Common myeloid progenitor, CD34-positive (primary cell): Measurements from ENCODE around the gene CLEC2D.
"Not testable (repeated sequence)": the region's sequence is repeated elsewhere in the genome, so short reads cannot be mapped to it uniquely, and the experiment has no call there.

Experiments
- CTCF ChIA-PET: fragments of 350-600 bp; sonication (Branson Sonifier 250); formaldehyde crosslinking; loops from one replicate; lab custom pipeline; 2021; ENCODE audit warnings: antibody characterized with exemption; lab: Charles Lee
- POLR2A ChIA-PET: fragments of 350-600 bp; sonication (Branson Sonifier 250); formaldehyde crosslinking; loops from one replicate; lab custom pipeline; 2021; ENCODE audit warnings: antibody characterized with exemption; lab: Charles Lee
- DNase-seq, 3 donors: peaks; one replicate each; pipeline versions ENCODE4 v3.0.0 to v3.0.0-alpha.2; 2013
- H3K27ac ChIP-seq, 2 experiments: 1 replicate in 1 of 2; 2 replicates in 1 of 2; pipeline ENCODE4 v1.7.0; 2013; ENCODE audit warnings: inconsistent platforms in 2 of 2, low read length in 2 of 2, mild to moderate bottlenecking in 2 of 2, low read depth in 1 of 2, moderate library complexity in 1 of 2; ENCODE audit not compliant: severe bottlenecking in 2 of 2, insufficient read depth in 1 of 2, poor library complexity in 1 of 2
- H3K27me3 ChIP-seq, 5 experiments: replicated peaks in 2 of 5; 1 replicate in 3 of 5; 2 replicates in 2 of 5; pipeline versions ENCODE4 v1.6.1 to v1.7.0; 2013; ENCODE audit warnings: low read length in 4 of 5, mild to moderate bottlenecking in 2 of 5, moderate library complexity in 2 of 5, inconsistent platforms in 1 of 5; ENCODE audit not compliant: insufficient read depth in 5 of 5, control insufficient read depth in 4 of 5
- H3K36me3 ChIP-seq, 4 experiments: 1 replicate in 2 of 4; 2 replicates in 2 of 4; pipeline versions ENCODE4 v1.6.1 to v1.7.0; 2013; ENCODE audit warnings: low read length in 3 of 4, control low read depth in 1 of 4, mild to moderate bottlenecking in 1 of 4; ENCODE audit not compliant: control insufficient read depth in 4 of 4, insufficient read depth in 4 of 4
- H3K4me1 ChIP-seq, 4 experiments: 1 replicate in 3 of 4; 2 replicates in 1 of 4; pipeline versions ENCODE4 v1.6.1 to v1.7.1; 2013; ENCODE audit warnings: low read length in 3 of 4, mild to moderate bottlenecking in 3 of 4, control low read depth in 1 of 4, inconsistent platforms in 1 of 4, moderate library complexity in 1 of 4; ENCODE audit not compliant: control insufficient read depth in 4 of 4, insufficient read depth in 4 of 4; ENCODE audit errors: control extremely low read depth in 1 of 4
- H3K4me3 ChIP-seq, 7 experiments: 1 replicate in 4 of 7; 2 replicates in 3 of 7; pipeline versions ENCODE4 v1.5.1 to v1.7.0; 2013; ENCODE audit warnings: mild to moderate bottlenecking in 7 of 7, low read length in 6 of 7, moderate library complexity in 6 of 7, inconsistent platforms in 2 of 7, low read depth in 2 of 7, control low read depth in 1 of 7; ENCODE audit not compliant: insufficient read depth in 4 of 7, control insufficient read depth in 1 of 7; ENCODE audit errors: extremely low read depth in 1 of 7
- H3K9me3 ChIP-seq, 5 experiments: 1 replicate in 4 of 5; 2 replicates in 1 of 5; pipeline versions ENCODE4 v1.6.1 to v1.7.1; 2013; ENCODE audit warnings: low read length in 4 of 5, mild to moderate bottlenecking in 2 of 5, inconsistent platforms in 1 of 5, low read depth in 1 of 5, moderate library complexity in 1 of 5; ENCODE audit not compliant: control insufficient read depth in 4 of 5, insufficient read depth in 2 of 5; ENCODE audit errors: control extremely low read depth in 1 of 5
- WGBS: methylation state at CpG from one replicate; pipeline ENCODE4 v1.1.5; 2013; ENCODE audit not compliant: insufficient coverage; 5-methylcytosine and 5-hydroxymethylcytosine counted together

The CLEC2D gene

GRCh38 chr12:9701380-9702154, 32.1 kb downstream of the CLEC2D start:
- Histone ChIP-seq H3K4me3 (no peak overlapping the region), H3K4me1 (peaks cover 2 to 44% (median 14%) of the 10 kb centered on the region in 4 experiments), H3K36me3 (peaks cover 0 to 4% (median 0%) of the 10 kb centered on the region in 4 experiments), H3K9me3 (peaks cover 0 to 5% (median 0%) of the 10 kb centered on the region in 5 experiments), H3K27ac (no peak overlapping the region), H3K27me3 (no peaks in the 10 kb centered on the region)
- DNase-seq, result no peak
- CTCF ChIA-PET, result no interaction called here
- WGBS, result 100% methylated on average over 1 of the region's 1 CpG
- POLR2A ChIA-PET, result no interaction called here

- ChIA-PET POLR2A (no interaction called here), CTCF (no interaction called here)
- Histone ChIP-seq H3K27ac (peak overlapping the region in 1 of 2 experiments; percentile 8), H3K4me1 (peaks cover 2 to 44% (median 14%) of the 10 kb centered on the region in 4 experiments), H3K27me3 (no peaks in the 10 kb centered on the region), H3K9me3 (no peaks in the 10 kb centered on the region), H3K4me3 (no peak overlapping the region), H3K36me3 (no peaks in the 10 kb centered on the region)
- 100% methylated on average over 1 of the region's 3 CpGs for WGBS
- peak in 2 of 3 donors; percentile 45 to 55 for DNase-seq
These were observed 32.7 kb downstream of the CLEC2D start for GRCh38 chr12:9702255-9702654.

GRCh38 chr12:9704561-9704960, 35.0 kb downstream of the CLEC2D start:
- H3K4me3 ChIP-seq, H3K9me3 ChIP-seq, CTCF ChIA-PET, H3K27me3 ChIP-seq, DNase-seq, H3K27ac ChIP-seq, POLR2A ChIA-PET, H3K36me3 ChIP-seq: not testable (repeated sequence)
- WGBS, result no CpG with 5 or more reads among the region's 5 CpGs
- peaks cover 2 to 35% (median 18%) of the 10 kb centered on the region in 4 experiments for H3K4me1 ChIP-seq

GRCh38 chr12:9706086-9706685, 36.7 kb downstream of the CLEC2D start:
- peak in 2 of 3 donors; percentile 25 to 47 for DNase-seq
- Histone ChIP-seq H3K4me3 (no peak overlapping the region), H3K36me3 (no peaks in the 10 kb centered on the region), H3K9me3 (peaks cover 0 to 4% (median 0%) of the 10 kb centered on the region in 5 experiments), H3K4me1 (peaks cover 2 to 23% (median 15%) of the 10 kb centered on the region in 4 experiments), H3K27ac (no peak overlapping the region), H3K27me3 (no peaks in the 10 kb centered on the region)
- CTCF ChIA-PET, result interaction anchor here (1.1 to 6.7 kb wide), 5 partner anchors 32 to 72 kb away, joined by 3 to 44 read pairs (median 4); no protein-coding TSS in a partner anchor
- POLR2A ChIA-PET, result no interaction called here

GRCh38 chr12:9707356-9707755, 37.8 kb downstream of the CLEC2D start:
- H3K4me3 ChIP-seq, result no peak overlapping the region
- H3K36me3 ChIP-seq, result no peaks in the 10 kb centered on the region
- peaks cover 1 to 13% (median 8%) of the 10 kb centered on the region in 4 experiments for H3K4me1 ChIP-seq
- no peak for DNase-seq
- no peaks in the 10 kb centered on the region for H3K27me3 ChIP-seq
- peaks cover 0 to 4% (median 0%) of the 10 kb centered on the region in 5 experiments for H3K9me3 ChIP-seq
- CTCF ChIA-PET, result interaction anchor here (1.0 to 6.7 kb wide), 6 partner anchors 8 to 73 kb away, joined by 3 to 44 read pairs (median 10); no protein-coding TSS in a partner anchor
- H3K27ac ChIP-seq, result no peak overlapping the region
- POLR2A ChIA-PET, result no interaction called here

GRCh38 chr12:9707864-9708808, 38.6 kb downstream of the CLEC2D start:
- peak; percentile 61 to 80 (median 74) for DNase-seq
- H3K4me3 ChIP-seq, result no peak overlapping the region
- peaks cover 0 to 4% (median 0%) of the 10 kb centered on the region in 5 experiments for H3K9me3 ChIP-seq
- H3K4me1 ChIP-seq, result peaks cover 0 to 8% (median 3%) of the 10 kb centered on the region in 4 experiments
- ChIA-PET CTCF (interaction anchor here (0.6 to 6.7 kb wide), 12 partner anchors 9 to 300 kb away, joined by 3 to 44 read pairs (median 4); no protein-coding TSS in a partner anchor), POLR2A (interaction anchor here (0.6 kb wide), 1 partner anchor 57 kb away, joined by 3 read pairs; no protein-coding TSS in a partner anchor)
- H3K27me3 ChIP-seq, result no peaks in the 10 kb centered on the region
- H3K36me3 ChIP-seq, result no peaks in the 10 kb centered on the region
- no peak overlapping the region for H3K27ac ChIP-seq
- WGBS, result 69% methylated on average over 9 of the region's 12 CpGs
